ENCODE data around the gene SLC25A25.

SLC25A25 gene

GRCh38 chr9:128101231-128101661, 33.2 kb downstream of the SLC25A25 start:
- TF ChIP-seq YY1 (IDR thresholded peaks at IDR 0.05; ENCODE audit: low read depth) (no peak), NFIC (IDR thresholded peaks at IDR 0.05) (0 out of 2 replicates have a peak, but pooled peaks have one; percentile 31)

- TF ChIP-seq REST (IDR thresholded peaks at IDR 0.05; ENCODE audit: low read depth): no peak
- no peak for TF ChIP-seq NFIC (IDR thresholded peaks at IDR 0.05)
- TF ChIP-seq ZBTB7A (IDR thresholded peaks at IDR 0.05; ENCODE audit: low read depth): no peak
Measured at GRCh38 chr9:128101690-128102089, 33.7 kb downstream of the SLC25A25 start.

- TF ChIP-seq YY1 (IDR thresholded peaks at IDR 0.05; ENCODE audit: low read depth): no peak
- TF ChIP-seq TAF1 (IDR thresholded peaks at IDR 0.05; ENCODE audit: low read depth): no peak
- TF ChIP-seq CREB1 (IDR thresholded peaks at IDR 0.05; ENCODE audit: low read depth): no peak
- TF ChIP-seq NFIC (IDR thresholded peaks at IDR 0.05): no peak
- TF ChIP-seq EGR1 (IDR thresholded peaks at IDR 0.05): no peak
- TF ChIP-seq CEBPB (IDR thresholded peaks at IDR 0.05): no peak
- no peak for TF ChIP-seq ZBTB7A (IDR thresholded peaks at IDR 0.05; ENCODE audit: low read depth)
- TF ChIP-seq RAD21 (IDR thresholded peaks at IDR 0.05; ENCODE audit: low read depth): no peak
- TF ChIP-seq REST (IDR thresholded peaks at IDR 0.05; ENCODE audit: low read depth): no peak
- TF ChIP-seq EP300 (IDR thresholded peaks at IDR 0.05; ENCODE audit: borderline replicate concordance): no peak
- TF ChIP-seq FOXM1 (IDR thresholded peaks at IDR 0.05; ENCODE audit: borderline replicate concordance, low read depth): no peak
- TF ChIP-seq MAX (IDR thresholded peaks at IDR 0.05): no peak
- TF ChIP-seq USF1 (IDR thresholded peaks at IDR 0.05): no peak
Measured at GRCh38 chr9:128102196-128102595, 34.2 kb downstream of the SLC25A25 start.

GRCh38 chr9:128102861-128103588, 35.0 kb downstream of the SLC25A25 start:
- no peak for TF ChIP-seq FOXM1 (IDR thresholded peaks at IDR 0.05; ENCODE audit: borderline replicate concordance, low read depth)
- no peak for TF ChIP-seq CEBPB (IDR thresholded peaks at IDR 0.05)
- TF ChIP-seq TCF12 (IDR thresholded peaks at IDR 0.05; ENCODE audit: low read depth): no peak
- no peak for TF ChIP-seq USF1 (IDR thresholded peaks at IDR 0.05)
- no peak for TF ChIP-seq CREB1 (IDR thresholded peaks at IDR 0.05; ENCODE audit: low read depth)
- TF ChIP-seq NFIC (IDR thresholded peaks at IDR 0.05): no peak
- TF ChIP-seq EGR1 (IDR thresholded peaks at IDR 0.05): no peak
- no peak for TF ChIP-seq MAX (IDR thresholded peaks at IDR 0.05)
- no peak for TF ChIP-seq RAD21 (IDR thresholded peaks at IDR 0.05; ENCODE audit: low read depth)

- no peak for TF ChIP-seq ZBTB7A (IDR thresholded peaks at IDR 0.05; ENCODE audit: low read depth)
Measured at GRCh38 chr9:128103589-128103962, 35.5 kb downstream of the SLC25A25 start.

- TF ChIP-seq MAX (IDR thresholded peaks at IDR 0.05): no peak
- TF ChIP-seq ZBTB7A (IDR thresholded peaks at IDR 0.05; ENCODE audit: low read depth): no peak
- no peak for TF ChIP-seq RAD21 (IDR thresholded peaks at IDR 0.05; ENCODE audit: low read depth)
- TF ChIP-seq EP300 (IDR thresholded peaks at IDR 0.05; ENCODE audit: borderline replicate concordance): no peak
- no peak for TF ChIP-seq CEBPB (IDR thresholded peaks at IDR 0.05)
- TF ChIP-seq CREB1 (IDR thresholded peaks at IDR 0.05; ENCODE audit: low read depth): no peak
- no peak for TF ChIP-seq TAF1 (IDR thresholded peaks at IDR 0.05; ENCODE audit: low read depth)
- TF ChIP-seq TCF12 (IDR thresholded peaks at IDR 0.05; ENCODE audit: low read depth): no peak
- no peak for TF ChIP-seq REST (IDR thresholded peaks at IDR 0.05; ENCODE audit: low read depth)
- no peak for TF ChIP-seq FOXM1 (IDR thresholded peaks at IDR 0.05; ENCODE audit: borderline replicate concordance, low read depth)
- TF ChIP-seq NFIC (IDR thresholded peaks at IDR 0.05): no peak
- TF ChIP-seq EGR1 (IDR thresholded peaks at IDR 0.05): no peak
- no peak for TF ChIP-seq USF1 (IDR thresholded peaks at IDR 0.05)
- TF ChIP-seq YY1 (IDR thresholded peaks at IDR 0.05; ENCODE audit: low read depth): no peak
Measured at GRCh38 chr9:128104171-128104618, 36.2 kb downstream of the SLC25A25 start.
